ENCODE results near the gene RALA.

DNA sequence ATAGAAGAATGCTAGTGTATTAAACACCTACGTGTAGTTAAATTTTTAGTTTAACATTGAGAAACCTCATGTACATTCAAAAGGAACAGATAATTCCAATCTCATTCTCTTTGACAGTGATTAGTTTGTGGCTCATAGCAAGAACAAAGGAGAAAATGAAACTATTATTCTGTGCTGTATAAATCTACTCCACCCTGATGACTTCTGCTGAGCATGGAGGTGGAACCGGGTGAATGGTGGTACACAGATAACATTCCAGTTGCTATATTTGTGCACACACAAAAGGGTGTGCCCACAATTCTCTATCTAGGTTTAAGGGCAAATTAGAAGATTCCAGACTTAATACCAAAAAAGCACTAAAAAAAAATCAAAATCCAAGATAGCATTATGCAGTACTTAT, 17.0 kb upstream of the RALA start:
- TF ChIP-seq, protein P1, sequence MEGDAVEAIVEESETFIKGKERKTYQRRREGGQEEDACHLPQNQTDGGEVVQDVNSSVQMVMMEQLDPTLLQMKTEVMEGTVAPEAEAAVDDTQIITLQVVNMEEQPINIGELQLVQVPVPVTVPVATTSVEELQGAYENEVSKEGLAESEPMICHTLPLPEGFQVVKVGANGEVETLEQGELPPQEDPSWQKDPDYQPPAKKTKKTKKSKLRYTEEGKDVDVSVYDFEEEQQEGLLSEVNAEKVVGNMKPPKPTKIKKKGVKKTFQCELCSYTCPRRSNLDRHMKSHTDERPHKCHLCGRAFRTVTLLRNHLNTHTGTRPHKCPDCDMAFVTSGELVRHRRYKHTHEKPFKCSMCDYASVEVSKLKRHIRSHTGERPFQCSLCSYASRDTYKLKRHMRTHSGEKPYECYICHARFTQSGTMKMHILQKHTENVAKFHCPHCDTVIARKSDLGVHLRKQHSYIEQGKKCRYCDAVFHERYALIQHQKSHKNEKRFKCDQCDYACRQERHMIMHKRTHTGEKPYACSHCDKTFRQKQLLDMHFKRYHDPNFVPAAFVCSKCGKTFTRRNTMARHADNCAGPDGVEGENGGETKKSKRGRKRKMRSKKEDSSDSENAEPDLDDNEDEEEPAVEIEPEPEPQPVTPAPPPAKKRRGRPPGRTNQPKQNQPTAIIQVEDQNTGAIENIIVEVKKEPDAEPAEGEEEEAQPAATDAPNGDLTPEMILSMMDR (IDR thresholded peaks at IDR 0.05): no peak
- TF ChIP-seq POLR2A (IDR thresholded peaks at IDR 0.05): no peak
